Smooth muscle cell (in vitro differentiated cells): ENCODE measurements around the gene ACMSD. TPM values are rescaled to one million over a fixed set of nuclear protein-coding genes. Genes with fewer than 3 reads are reported as not detected.

Experiments used
- DNase-seq: peaks from one replicate; lab custom pipeline; 2025; ENCODE audit not compliant: unreplicated experiment; lab: John Stamatoyannopoulos, UW
- H2AFZ ChIP-seq: fragments of 200-600 bp; sonication (generic); 2 replicates; pipeline ENCODE4 v1.6.0; 2016; ENCODE audit warnings: antibody characterized with exemption, low read depth, mild to moderate bottlenecking
- H3F3A ChIP-seq: fragments of 200-600 bp; sonication (generic); 2 replicates; pipeline ENCODE4 v1.6.0; 2017; ENCODE audit warnings: antibody characterized with exemption, low read depth
- H3K27ac ChIP-seq: fragments of 200-600 bp; sonication (generic); 2 replicates; pipeline ENCODE4 v1.5.1; 2016; ENCODE audit warnings: low read depth, mild to moderate bottlenecking
- H3K27me3 ChIP-seq: fragments of 200-600 bp; sonication (generic); 2 replicates; pipeline ENCODE4 v1.6.1; 2016; ENCODE audit warnings: low read depth, mild to moderate bottlenecking
- H3K36me3 ChIP-seq: fragments of 200-600 bp; sonication (generic); 2 replicates; pipeline ENCODE4 v1.5.1; 2016; ENCODE audit warnings: low read depth
- H3K4me1 ChIP-seq: fragments of 200-600 bp; sonication (generic); 2 replicates; pipeline ENCODE4 v1.5.1; 2016; ENCODE audit warnings: low read depth
- H3K4me2 ChIP-seq: fragments of 200-600 bp; sonication (generic); 2 replicates; pipeline ENCODE4 v1.6.0; 2016; ENCODE audit warnings: mild to moderate bottlenecking
- H3K4me3 ChIP-seq: fragments of 200-600 bp; sonication (generic); 2 replicates; pipeline ENCODE4 v1.5.1; 2016; ENCODE audit warnings: mild to moderate bottlenecking
- H3K79me2 ChIP-seq: fragments of 200-600 bp; sonication (generic); 2 replicates; pipeline ENCODE4 v1.6.0; 2016; ENCODE audit warnings: low read depth, mild to moderate bottlenecking
- H3K9ac ChIP-seq: fragments of 200-600 bp; sonication (generic); 2 replicates; pipeline ENCODE4 v1.6.0; 2016; ENCODE audit warnings: low read depth
- H3K9me3 ChIP-seq: fragments of 200-600 bp; sonication (generic); replicated peaks from 2 replicates; pipeline ENCODE4 v1.5.1; 2016; ENCODE audit warnings: low read depth
- H4K20me1 ChIP-seq: fragments of 200-600 bp; sonication (generic); 2 replicates; pipeline ENCODE4 v1.6.0; 2016; ENCODE audit warnings: low read depth
- WGBS: methylation state at CpG from one replicate; pipeline ENCODE4 v1.1.7; 2016; ENCODE audit warnings: low lambda C conversion rate; 5-methylcytosine and 5-hydroxymethylcytosine counted together
- polyA plus RNA-seq: library from polyadenylated mRNA; unstranded; fragments of >200 nt; fragmentation: Nextera tagmentation; extraction: Ambion mirVana; gene quantifications from 2 replicates; pipeline ENCODE4 v1.2.1, GENCODE V29; 2016
- total RNA-seq: library from RNA; depleted of rRNA; stranded (reverse); fragments of >200 nt; gene quantifications from 2 replicates; pipeline ENCODE4 v1.2.3, GENCODE V29; 2014
- TF ChIP-seq, protein P1 (sequence below): fragments of 200-600 bp; sonication (generic); IDR thresholded peaks from 2 replicates; pipeline ENCODE4 v1.5.1; 2017; ENCODE audit warnings: borderline replicate concordance, mild to moderate bottlenecking, antibody characterized with exemption; ENCODE audit not compliant: insufficient read depth, poor library complexity, severe bottlenecking

The ACMSD gene
- total and polyA plus RNA-seq, 2 experiments from 2014 or later: not detected

DNA sequence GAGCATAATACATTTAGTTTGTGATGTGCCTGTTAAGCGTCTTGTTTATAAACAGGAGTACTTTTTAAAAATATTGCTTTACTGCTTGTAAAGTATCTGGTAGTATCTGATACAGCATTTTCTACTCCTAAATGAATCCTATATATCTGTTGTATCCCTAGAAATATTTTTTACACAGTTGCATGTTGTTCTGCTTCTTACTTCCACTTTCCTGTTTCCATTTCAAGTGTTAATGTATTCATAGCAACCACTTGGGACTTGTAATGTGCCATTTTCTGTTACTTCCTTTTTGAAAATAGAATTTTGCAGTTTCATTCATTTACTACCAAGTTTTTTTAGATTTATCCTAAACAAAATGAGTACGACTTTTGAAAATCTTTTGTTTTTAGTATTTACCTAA is 105.1 kb downstream of the ACMSD start:
- no peak overlapping the region for H3K4me2 ChIP-seq
- TF ChIP-seq, protein P1, sequence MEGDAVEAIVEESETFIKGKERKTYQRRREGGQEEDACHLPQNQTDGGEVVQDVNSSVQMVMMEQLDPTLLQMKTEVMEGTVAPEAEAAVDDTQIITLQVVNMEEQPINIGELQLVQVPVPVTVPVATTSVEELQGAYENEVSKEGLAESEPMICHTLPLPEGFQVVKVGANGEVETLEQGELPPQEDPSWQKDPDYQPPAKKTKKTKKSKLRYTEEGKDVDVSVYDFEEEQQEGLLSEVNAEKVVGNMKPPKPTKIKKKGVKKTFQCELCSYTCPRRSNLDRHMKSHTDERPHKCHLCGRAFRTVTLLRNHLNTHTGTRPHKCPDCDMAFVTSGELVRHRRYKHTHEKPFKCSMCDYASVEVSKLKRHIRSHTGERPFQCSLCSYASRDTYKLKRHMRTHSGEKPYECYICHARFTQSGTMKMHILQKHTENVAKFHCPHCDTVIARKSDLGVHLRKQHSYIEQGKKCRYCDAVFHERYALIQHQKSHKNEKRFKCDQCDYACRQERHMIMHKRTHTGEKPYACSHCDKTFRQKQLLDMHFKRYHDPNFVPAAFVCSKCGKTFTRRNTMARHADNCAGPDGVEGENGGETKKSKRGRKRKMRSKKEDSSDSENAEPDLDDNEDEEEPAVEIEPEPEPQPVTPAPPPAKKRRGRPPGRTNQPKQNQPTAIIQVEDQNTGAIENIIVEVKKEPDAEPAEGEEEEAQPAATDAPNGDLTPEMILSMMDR: no peak
- peaks cover 42% of the 10 kb centered on the region for H3K79me2 ChIP-seq
- DNase-seq: no peak
- H2AFZ ChIP-seq: no peak overlapping the region
- H3K27ac ChIP-seq: no peak overlapping the region
- peaks cover 16% of the 10 kb centered on the region for H3K36me3 ChIP-seq
- H4K20me1 ChIP-seq: peaks cover 69% of the 10 kb centered on the region
- H3K9ac ChIP-seq: no peak overlapping the region
- no peaks in the 10 kb centered on the region for H3K9me3 ChIP-seq
- H3F3A ChIP-seq: no peaks in the 10 kb centered on the region
- H3K27me3 ChIP-seq: no peaks in the 10 kb centered on the region
- H3K4me3 ChIP-seq: no peak overlapping the region
- 100% methylated on average over 2 of the region's 2 CpGs for WGBS
- H3K4me1 ChIP-seq: peaks cover 13% of the 10 kb centered on the region

DNA sequence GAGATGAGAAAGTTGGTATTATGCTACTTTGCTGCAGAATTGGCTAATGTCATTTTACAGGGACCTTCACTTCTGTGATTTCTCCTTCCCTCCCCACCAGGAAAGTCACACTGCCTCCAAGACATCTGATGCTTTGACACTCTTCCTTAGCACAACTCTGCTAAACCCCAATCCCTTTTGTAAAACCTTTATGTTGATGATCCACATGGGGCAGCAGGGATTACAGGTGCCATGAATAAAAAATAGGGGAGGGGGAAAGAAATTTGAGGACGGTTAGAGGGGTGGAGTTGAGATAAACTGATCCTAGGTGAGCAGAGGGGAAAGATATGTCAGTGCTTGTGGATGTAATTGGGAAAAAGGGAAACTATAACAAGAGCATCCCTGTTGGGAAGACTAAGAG is 106.6 kb downstream of the ACMSD start:
- no peak overlapping the region for H3K4me2 ChIP-seq
- peaks cover 13% of the 10 kb centered on the region for H3K4me1 ChIP-seq
- no peaks in the 10 kb centered on the region for H3F3A ChIP-seq
- H3K9ac ChIP-seq: no peak overlapping the region
- H3K36me3 ChIP-seq: peaks cover 17% of the 10 kb centered on the region
- no peak for DNase-seq
- TF ChIP-seq, protein P1: no peak
- H3K27ac ChIP-seq: no peak overlapping the region
- peaks cover 63% of the 10 kb centered on the region for H4K20me1 ChIP-seq
- H3K27me3 ChIP-seq: no peaks in the 10 kb centered on the region
- H2AFZ ChIP-seq: no peak overlapping the region
- H3K9me3 ChIP-seq: no peaks in the 10 kb centered on the region
- H3K79me2 ChIP-seq: peaks cover 28% of the 10 kb centered on the region
- WGBS: 88% methylated on average over 1 of the region's 1 CpG
- H3K4me3 ChIP-seq: no peak overlapping the region

- Histone ChIP-seq H3K27ac (no peak overlapping the region), H3K4me1 (peaks cover 13% of the 10 kb centered on the region), H3K36me3 (peaks cover 26% of the 10 kb centered on the region), H3K4me2 (no peak overlapping the region), H3K4me3 (no peak overlapping the region), H3K27me3 (no peaks in the 10 kb centered on the region), H3K9ac (no peak overlapping the region), H3K79me2 (peaks cover 38% of the 10 kb centered on the region), H3F3A (peaks cover 4% of the 10 kb centered on the region), H2AFZ (no peak overlapping the region), H3K9me3 (no peaks in the 10 kb centered on the region), H4K20me1 (peaks cover 65% of the 10 kb centered on the region)
- no peak for DNase-seq
- WGBS: 96% methylated on average over 6 of the region's 6 CpGs
- TF ChIP-seq, protein P1: no peak
Measured at GRCh38 chr2:134946073-134946472, 107.7 kb downstream of the ACMSD start.

GRCh38 chr2:134949981-134950708 is 111.7 kb downstream of the ACMSD start:
- 96% methylated on average over 7 of the region's 7 CpGs for WGBS

More at GRCh38 chr2:134949981-134950708, 111.7 kb downstream of the ACMSD start:
- H3K4me3 ChIP-seq: no peak overlapping the region
- no peak overlapping the region for H2AFZ ChIP-seq
- no peak overlapping the region for H3K4me2 ChIP-seq
- H3K9ac ChIP-seq: no peak overlapping the region
- DNase-seq: no peak
- peaks cover 43% of the 10 kb centered on the region for H3K36me3 ChIP-seq
- no peaks in the 10 kb centered on the region for H3K27me3 ChIP-seq
- TF ChIP-seq, protein P1: no peak
- peaks cover 27% of the 10 kb centered on the region for H3K79me2 ChIP-seq
- no peak overlapping the region for H3K27ac ChIP-seq
- no peaks in the 10 kb centered on the region for H3K9me3 ChIP-seq
- H3K4me1 ChIP-seq: peaks cover 6% of the 10 kb centered on the region
- H4K20me1 ChIP-seq: peaks cover 71% of the 10 kb centered on the region
- peaks cover 4% of the 10 kb centered on the region for H3F3A ChIP-seq
